Esophagus muscularis mucosa (tissue), 4 donors: ENCODE data around the gene ZBTB7C. TPM values are rescaled to one million over a fixed set of nuclear protein-coding genes. Genes with fewer than 3 reads are reported as not detected.

Experiments used
- DNase-seq: peaks from one replicate; pipeline ENCODE4 v3.0.0-alpha.2; 2017; ENCODE audit errors: extremely low spot score
- H3K27ac ChIP-seq, 4 donors: fragments of 200-600 bp; sonication (generic); replicated peaks in 1 of 4; 1 replicate in 3 of 4; 2 replicates in 1 of 4; pipeline ENCODE4 v1.5.1; 2016 to 2019; ENCODE audit warnings: mild to moderate bottlenecking in 1 of 4
- H3K27me3 ChIP-seq, 4 donors: fragments of 200-600 bp; sonication (generic); one replicate each; pipeline versions ENCODE4 v1.5.1 to v1.6.0; 2016 to 2019
- H3K36me3 ChIP-seq, 4 donors: fragments of 200-600 bp; sonication (generic); one replicate each; pipeline ENCODE4 v1.5.1; 2016 to 2019
- H3K4me1 ChIP-seq, 4 donors: fragments of 200-600 bp; sonication (generic); one replicate each; pipeline ENCODE4 v1.5.1; 2016 to 2019
- H3K4me3 ChIP-seq, 4 donors: fragments of 200-600 bp; sonication (generic); 1 replicate in 2 of 4; 2 replicates in 2 of 4; pipeline ENCODE4 v1.5.1; 2016 to 2019; ENCODE audit warnings: mild to moderate bottlenecking in 4 of 4, moderate library complexity in 1 of 4
- H3K9me3 ChIP-seq, 4 donors: fragments of 200-600 bp; sonication (generic); 1 replicate in 3 of 4; 2 replicates in 1 of 4; pipeline ENCODE4 v1.5.1; 2016 to 2019
- EP300 ChIP-seq: sonication (generic); formaldehyde crosslinking; IDR thresholded peaks from one replicate; pipeline ENCODE4 v1.6.1; 2017; ENCODE audit warnings: antibody characterized with exemption
- POLR2A ChIP-seq: fragments of 450-650 bp; IDR thresholded peaks from one replicate; pipeline ENCODE4 v1.6.1; 2017; ENCODE audit warnings: antibody characterized with exemption, moderate library complexity, mild to moderate bottlenecking, low read depth
- POLR2AphosphoS5 ChIP-seq, 2 donors: sonication (generic); formaldehyde crosslinking; IDR thresholded peaks; one replicate each; pipeline ENCODE4 v1.6.1; 2017; ENCODE audit warnings: antibody characterized with exemption in 2 of 2
- WGBS: methylation state at CpG from one replicate; pipeline ENCODE4 v1.1.5; 2018; 5-methylcytosine and 5-hydroxymethylcytosine counted together
- intact Hi-C: fragments of 100-400 bp; cut with DNase I; formaldehyde crosslinking; loops from one replicate; pipeline ENCODE4 v1.15.1; 2023
- total RNA-seq, 4 donors: library from RNA; depleted of rRNA; stranded (reverse); fragments of >200 nt; gene quantifications; one replicate each; pipeline versions ENCODE4 v1.1.0 to v1.2.1, GENCODE V29; 2016
- TF ChIP-seq, protein P1 (sequence below), 3 experiments: fragments of 200-600 bp in 2 of 3; fragments of 450-650 bp in 1 of 3; sonication (generic) in 2 of 3; IDR thresholded peaks; one replicate each; pipeline ENCODE4 v1.5.1; 2017 to 2019; ENCODE audit warnings: antibody characterized with exemption in 3 of 3, mild to moderate bottlenecking in 2 of 3, moderate library complexity in 1 of 3

The ZBTB7C gene
- total RNA-seq, 4 donors from 2014 or later = 6.3 to 13.2 (median 9.1) TPM

DNA sequence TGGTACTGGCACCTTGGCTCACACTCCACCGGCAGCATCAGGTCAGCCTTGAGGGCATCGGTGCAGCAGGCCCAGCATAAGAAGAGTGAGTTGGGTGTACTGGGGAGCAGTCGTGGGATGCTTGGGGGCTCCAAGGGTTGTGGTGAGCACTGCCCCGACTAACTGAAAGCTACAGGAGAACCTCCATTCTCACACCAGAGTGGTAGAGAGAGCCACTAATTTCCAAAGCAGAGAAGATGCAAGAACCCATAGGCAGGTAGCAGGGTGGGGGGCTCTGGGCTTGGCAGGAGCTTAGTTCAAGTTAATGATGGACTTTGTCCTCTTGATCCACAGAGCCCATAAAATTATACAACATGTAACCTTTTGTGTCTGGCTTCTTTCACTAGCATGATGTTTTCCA is 330.7 kb downstream of the ZBTB7C start:
- Histone ChIP-seq H3K4me1 (peaks cover under 1 to 10% (median 3%) of the 10 kb centered on the region in 4 donors), H3K4me3 (no peak overlapping the region), H3K36me3 (no peaks in the 10 kb centered on the region), H3K9me3 (no peaks in the 10 kb centered on the region), H3K27ac (no peak overlapping the region), H3K27me3 (no peaks in the 10 kb centered on the region)
- intact Hi-C loops = no loop called here
- WGBS = 93% methylated on average over 4 of the region's 4 CpGs
- TF ChIP-seq POLR2AphosphoS5 (IDR thresholded peaks at IDR 0.05) (no peak), EP300 (no peak), POLR2A (no peak)
- TF ChIP-seq, protein P1, sequence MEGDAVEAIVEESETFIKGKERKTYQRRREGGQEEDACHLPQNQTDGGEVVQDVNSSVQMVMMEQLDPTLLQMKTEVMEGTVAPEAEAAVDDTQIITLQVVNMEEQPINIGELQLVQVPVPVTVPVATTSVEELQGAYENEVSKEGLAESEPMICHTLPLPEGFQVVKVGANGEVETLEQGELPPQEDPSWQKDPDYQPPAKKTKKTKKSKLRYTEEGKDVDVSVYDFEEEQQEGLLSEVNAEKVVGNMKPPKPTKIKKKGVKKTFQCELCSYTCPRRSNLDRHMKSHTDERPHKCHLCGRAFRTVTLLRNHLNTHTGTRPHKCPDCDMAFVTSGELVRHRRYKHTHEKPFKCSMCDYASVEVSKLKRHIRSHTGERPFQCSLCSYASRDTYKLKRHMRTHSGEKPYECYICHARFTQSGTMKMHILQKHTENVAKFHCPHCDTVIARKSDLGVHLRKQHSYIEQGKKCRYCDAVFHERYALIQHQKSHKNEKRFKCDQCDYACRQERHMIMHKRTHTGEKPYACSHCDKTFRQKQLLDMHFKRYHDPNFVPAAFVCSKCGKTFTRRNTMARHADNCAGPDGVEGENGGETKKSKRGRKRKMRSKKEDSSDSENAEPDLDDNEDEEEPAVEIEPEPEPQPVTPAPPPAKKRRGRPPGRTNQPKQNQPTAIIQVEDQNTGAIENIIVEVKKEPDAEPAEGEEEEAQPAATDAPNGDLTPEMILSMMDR (IDR thresholded peaks at IDR 0.05) = no peak
- DNase-seq = no peak

- H3K9me3 ChIP-seq = no peaks in the 10 kb centered on the region
- no peak for TF ChIP-seq POLR2AphosphoS5 (IDR thresholded peaks at IDR 0.05)
- no peak for TF ChIP-seq EP300
- no peak for TF ChIP-seq POLR2A
- TF ChIP-seq, protein P1 (IDR thresholded peaks at IDR 0.05) = no peak
- no peaks in the 10 kb centered on the region for H3K36me3 ChIP-seq
- intact Hi-C loops = no loop called here
- no peak overlapping the region for H3K27ac ChIP-seq
- no peaks in the 10 kb centered on the region for H3K27me3 ChIP-seq
- no peak for DNase-seq
- peaks cover 7 to 21% (median 9%) of the 10 kb centered on the region in 4 donors for H3K4me1 ChIP-seq
- H3K4me3 ChIP-seq = no peak overlapping the region
- WGBS = 90% methylated on average over 8 of the region's 8 CpGs
Measured at GRCh38 chr18:48077291-48077690, 331.9 kb downstream of the ZBTB7C start.

GRCh38 chr18:48076461-48076860 is 332.7 kb downstream of the ZBTB7C start:
- Histone ChIP-seq H3K27me3 (no peaks in the 10 kb centered on the region), H3K4me1 (peaks cover 7 to 23% (median 9%) of the 10 kb centered on the region in 4 donors), H3K36me3 (no peaks in the 10 kb centered on the region), H3K27ac (no peak overlapping the region), H3K9me3 (no peaks in the 10 kb centered on the region), H3K4me3 (no peak overlapping the region)
- DNase-seq = no peak
- intact Hi-C loops = no loop called here
- WGBS = 83% methylated on average over 1 of the region's 2 CpGs
- TF ChIP-seq POLR2A (no peak), POLR2AphosphoS5 (IDR thresholded peaks at IDR 0.05) (no peak), EP300 (no peak)
- TF ChIP-seq, protein P1 (IDR thresholded peaks at IDR 0.05) = no peak

- intact Hi-C loops = no loop called here
- H3K27me3 ChIP-seq = no peaks in the 10 kb centered on the region
- no peaks in the 10 kb centered on the region for H3K36me3 ChIP-seq
- no peak overlapping the region for H3K27ac ChIP-seq
- TF ChIP-seq POLR2A (no peak), POLR2AphosphoS5 (IDR thresholded peaks at IDR 0.05) (no peak), EP300 (no peak)
- TF ChIP-seq, protein P1 (IDR thresholded peaks at IDR 0.05) = no peak
- no peaks in the 10 kb centered on the region for H3K9me3 ChIP-seq
- H3K4me1 ChIP-seq = peaks cover 7 to 23% (median 9%) of the 10 kb centered on the region in 4 donors
- 94% methylated on average over 10 of the region's 10 CpGs for whole genome bisulfite sequencing
- no peak for DNase-seq
- no peak overlapping the region for H3K4me3 ChIP-seq
Measured at GRCh38 chr18:48075707-48076093, 333.5 kb downstream of the ZBTB7C start.

GRCh38 chr18:48074929-48075706 is 334.1 kb downstream of the ZBTB7C start:
- Histone ChIP-seq H3K36me3 (no peaks in the 10 kb centered on the region), H3K27me3 (no peaks in the 10 kb centered on the region), H3K9me3 (no peaks in the 10 kb centered on the region), H3K4me1 (peaks cover 7 to 23% (median 9%) of the 10 kb centered on the region in 4 donors), H3K27ac (no peak overlapping the region), H3K4me3 (no peak overlapping the region)
- TF ChIP-seq POLR2AphosphoS5 (IDR thresholded peaks at IDR 0.05) = no peak
- TF ChIP-seq EP300 = no peak
- TF ChIP-seq, protein P1 (IDR thresholded peaks at IDR 0.05) = no peak
- TF ChIP-seq POLR2A = no peak
- 81% methylated on average over 5 of the region's 7 CpGs for WGBS
- DNase-seq = no peak
- intact Hi-C loops = no loop called here
